ENCODE results near the gene FXYD3.

FXYD3 gene

GRCh38 chr19:35162471-35163326 lies 47.1 kb downstream of the FXYD3 start:
- no peak for DNase-seq (ENCODE audit: low spot score)

- DNase-seq (ENCODE audit: low spot score): no peak
These were observed 48.8 kb downstream of the FXYD3 start for GRCh38 chr19:35164418-35164817.

DNA sequence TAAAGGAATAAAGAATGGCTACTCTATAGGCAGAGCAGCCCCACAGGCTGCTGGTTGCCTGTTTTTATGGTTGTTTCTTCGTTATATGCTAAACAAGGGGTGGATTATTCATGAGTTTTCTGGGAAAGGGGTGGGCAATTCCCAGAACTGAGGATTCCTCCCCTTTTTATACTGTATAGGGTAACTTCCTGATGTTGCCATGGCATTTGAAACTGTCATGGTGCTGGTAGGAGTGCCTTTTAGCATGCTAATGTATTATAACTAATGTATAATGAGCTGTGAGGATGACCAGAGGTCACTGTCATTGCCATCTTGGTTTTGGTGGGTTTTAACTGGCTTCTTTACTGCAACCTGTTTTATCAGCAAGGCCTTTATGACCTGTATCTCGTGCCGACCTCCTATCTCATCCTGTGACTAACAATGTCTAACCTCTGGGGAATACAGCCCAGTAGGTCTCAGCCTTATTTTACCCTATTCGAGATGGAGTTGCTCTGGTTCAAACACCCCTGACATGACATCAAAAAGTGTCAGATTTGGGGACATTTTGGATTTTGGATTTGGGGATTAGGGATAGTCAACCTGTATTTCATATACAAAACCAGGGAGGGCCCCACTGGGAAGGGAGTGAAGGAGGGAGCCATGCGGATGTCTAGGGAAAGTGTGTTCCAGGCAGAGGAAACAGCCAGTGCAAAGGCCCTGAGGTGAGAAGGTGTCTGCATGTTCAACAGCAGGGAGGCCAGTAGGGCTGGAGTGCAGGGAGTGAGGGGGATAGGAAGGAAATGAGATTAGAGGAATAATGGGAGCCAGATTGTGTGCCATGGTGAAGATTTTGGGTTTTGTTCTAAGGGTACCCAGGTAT lies 49.8 kb downstream of the FXYD3 start:
- no peak for DNase-seq (ENCODE audit: low spot score)

GRCh38 chr19:35166100-35167063 lies 50.8 kb downstream of the FXYD3 start:
- DNase-seq (ENCODE audit: low spot score): no peak

GRCh38 chr19:35167251-35168119 lies 51.9 kb downstream of the FXYD3 start:
- DNase-seq (ENCODE audit: low spot score): no peak

DNA sequence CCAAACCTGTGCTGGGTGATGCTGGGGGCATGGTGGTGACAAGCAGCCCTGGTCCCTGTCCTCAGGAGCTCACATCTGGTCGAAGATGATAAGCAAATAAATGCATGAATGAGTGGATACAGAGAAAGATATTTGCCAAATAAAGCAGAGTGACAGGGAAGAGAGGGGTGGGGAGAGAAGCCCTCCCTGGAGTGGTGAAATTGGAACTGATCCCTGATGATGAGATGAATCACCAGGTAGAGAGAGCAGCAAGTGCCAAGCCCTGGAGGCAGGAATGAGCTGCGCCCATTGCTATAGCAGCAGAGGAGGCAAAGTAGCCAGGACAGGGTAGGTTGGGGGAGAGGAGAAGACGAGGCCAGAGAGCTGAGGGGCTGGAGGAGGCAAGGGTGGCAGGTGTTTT lies 52.6 kb downstream of the FXYD3 start:
- DNase-seq (ENCODE audit: low spot score): no peak

DNA sequence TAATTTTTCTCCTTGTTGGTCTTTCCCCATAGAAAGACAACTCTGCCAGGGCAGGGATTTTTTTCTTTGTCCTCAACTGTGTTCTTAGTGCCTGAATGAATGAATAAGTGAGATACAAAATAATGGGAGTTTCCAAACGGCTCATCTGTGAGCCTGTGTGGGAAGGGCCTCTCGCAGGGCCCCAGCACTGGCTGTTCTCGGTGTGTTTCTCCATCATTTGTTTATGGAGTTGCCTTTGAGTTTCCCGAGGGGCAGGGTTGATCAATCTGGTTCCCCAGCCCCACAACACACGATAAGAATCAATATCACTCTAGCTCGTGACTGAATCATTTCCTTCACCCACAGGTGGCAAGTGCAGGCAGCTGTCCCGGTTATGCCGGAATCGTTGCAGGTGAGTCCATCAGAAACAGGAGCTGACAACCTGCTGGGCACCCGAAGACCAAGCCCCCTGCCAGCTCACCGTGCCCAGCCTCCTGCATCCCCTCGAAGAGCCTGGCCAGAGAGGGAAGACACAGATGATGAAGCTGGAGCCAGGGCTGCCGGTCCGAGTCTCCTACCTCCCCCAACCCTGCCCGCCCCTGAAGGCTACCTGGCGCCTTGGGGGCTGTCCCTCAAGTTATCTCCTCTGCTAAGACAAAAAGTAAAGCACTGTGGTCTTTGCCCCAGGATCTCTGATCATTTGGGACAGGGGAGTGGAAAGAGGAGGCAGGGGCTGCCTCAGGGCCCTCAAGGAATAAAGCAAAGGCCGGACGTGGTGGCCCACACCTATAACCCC lies 53.8 kb downstream of the FXYD3 start:
- no peak for DNase-seq (ENCODE audit: low spot score)

- DNase-seq (ENCODE audit: low spot score): no peak
These were observed 54.9 kb downstream of the FXYD3 start for GRCh38 chr19:35170359-35171061.

DNA sequence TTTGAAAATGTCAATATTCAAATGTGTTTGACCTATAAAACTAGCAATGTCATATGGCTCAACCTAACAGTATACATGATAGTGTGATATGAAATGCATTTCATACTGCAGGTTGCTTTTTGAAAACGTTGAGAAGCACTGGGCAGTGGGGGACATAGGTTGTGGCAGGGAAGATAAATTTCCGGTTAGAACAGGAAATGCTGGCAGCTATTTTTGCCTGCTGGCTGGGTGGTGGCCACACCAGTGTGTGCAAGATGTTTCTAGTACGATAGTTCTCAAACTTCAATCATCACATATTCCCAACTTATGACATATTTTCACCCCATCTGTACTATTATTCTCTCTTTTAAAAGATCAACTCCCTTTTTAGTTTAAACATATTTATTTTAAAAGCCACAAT lies 56.1 kb downstream of the FXYD3 start:
- no peak for DNase-seq (ENCODE audit: low spot score)
